Transverse colon (tissue), 4 donors: ENCODE data around the gene SIN3A.
"Not testable (repeated sequence)": the region's sequence is repeated elsewhere in the genome, so short reads cannot be mapped to it uniquely, and the experiment has no call there.

Source experiments
- EP300 ChIP-seq: sonication (generic); formaldehyde crosslinking; IDR thresholded peaks from one replicate; pipeline ENCODE4 v1.6.1; 2017; ENCODE audit warnings: antibody characterized with exemption, low read depth
- POLR2A ChIP-seq: fragments of 450-650 bp; IDR thresholded peaks from one replicate; pipeline ENCODE4 v1.6.1; 2016; ENCODE audit warnings: antibody characterized with exemption, mild to moderate bottlenecking, moderate library complexity
- POLR2AphosphoS5 ChIP-seq, 3 donors: sonication (generic); formaldehyde crosslinking; IDR thresholded peaks; one replicate each; pipeline ENCODE4 v1.6.1; 2016; ENCODE audit warnings: antibody characterized with exemption in 3 of 3
- TF ChIP-seq, protein P1 (sequence below), 5 experiments: fragments of 200-600 bp in 3 of 5; fragments of 450-650 bp in 2 of 5; sonication (generic) in 3 of 5; IDR thresholded peaks; 1 replicate in 2 of 5; 2 replicates in 3 of 5; pipeline ENCODE4 v1.5.1; 2016 to 2017; ENCODE audit warnings: antibody characterized with exemption in 5 of 5, inconsistent platforms in 3 of 5, mild to moderate bottlenecking in 2 of 5, moderate library complexity in 1 of 5

DNA sequence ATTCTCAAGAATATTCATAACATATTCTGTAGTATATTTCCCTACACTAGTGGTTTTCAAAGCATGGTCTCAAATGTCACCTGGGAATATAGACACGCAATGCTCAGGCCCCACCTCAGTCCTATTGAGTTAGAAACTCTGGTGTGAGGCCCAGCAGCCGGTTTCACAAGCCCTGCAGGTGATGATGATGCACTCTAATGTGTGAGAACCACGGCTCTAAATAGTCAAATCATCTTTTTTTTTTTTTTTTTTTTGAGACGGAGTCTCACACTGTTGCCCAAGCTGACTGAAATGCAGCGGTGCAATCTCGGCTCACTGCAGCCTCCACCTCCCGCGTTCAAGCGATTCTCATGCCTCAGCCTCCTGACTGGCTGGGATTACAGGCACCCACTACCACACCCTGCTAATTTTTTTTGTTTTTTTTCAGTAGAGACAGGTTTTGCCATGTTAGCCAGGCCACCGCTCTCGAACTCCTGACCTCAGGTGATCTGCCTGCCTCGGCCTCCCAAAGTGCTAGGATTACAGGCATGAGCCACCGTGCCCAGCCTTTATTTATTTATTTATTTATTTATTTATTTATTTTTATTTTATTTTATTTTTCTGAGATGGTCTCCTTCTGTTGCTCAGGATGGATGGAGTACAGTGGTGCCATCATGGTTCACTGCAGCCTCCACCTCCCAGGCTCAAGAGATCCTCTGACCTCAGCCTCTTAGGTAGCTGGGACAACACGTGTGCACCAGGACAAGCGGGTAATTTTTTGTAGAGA is 117.7 kb downstream of the SIN3A start:
- TF ChIP-seq, protein P1, sequence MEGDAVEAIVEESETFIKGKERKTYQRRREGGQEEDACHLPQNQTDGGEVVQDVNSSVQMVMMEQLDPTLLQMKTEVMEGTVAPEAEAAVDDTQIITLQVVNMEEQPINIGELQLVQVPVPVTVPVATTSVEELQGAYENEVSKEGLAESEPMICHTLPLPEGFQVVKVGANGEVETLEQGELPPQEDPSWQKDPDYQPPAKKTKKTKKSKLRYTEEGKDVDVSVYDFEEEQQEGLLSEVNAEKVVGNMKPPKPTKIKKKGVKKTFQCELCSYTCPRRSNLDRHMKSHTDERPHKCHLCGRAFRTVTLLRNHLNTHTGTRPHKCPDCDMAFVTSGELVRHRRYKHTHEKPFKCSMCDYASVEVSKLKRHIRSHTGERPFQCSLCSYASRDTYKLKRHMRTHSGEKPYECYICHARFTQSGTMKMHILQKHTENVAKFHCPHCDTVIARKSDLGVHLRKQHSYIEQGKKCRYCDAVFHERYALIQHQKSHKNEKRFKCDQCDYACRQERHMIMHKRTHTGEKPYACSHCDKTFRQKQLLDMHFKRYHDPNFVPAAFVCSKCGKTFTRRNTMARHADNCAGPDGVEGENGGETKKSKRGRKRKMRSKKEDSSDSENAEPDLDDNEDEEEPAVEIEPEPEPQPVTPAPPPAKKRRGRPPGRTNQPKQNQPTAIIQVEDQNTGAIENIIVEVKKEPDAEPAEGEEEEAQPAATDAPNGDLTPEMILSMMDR (IDR thresholded peaks at IDR 0.05): not testable (repeated sequence)
- TF ChIP-seq POLR2A; EP300; POLR2AphosphoS5 (IDR thresholded peaks at IDR 0.05): not testable (repeated sequence)
